Suprapubic skin (tissue), 3 donors: ENCODE results near the gene SUGCT.

ENCODE experiments used
- CTCF ChIP-seq, 2 donors: fragments of 200-600 bp in 1 of 2; fragments of 450-650 bp in 1 of 2; sonication (generic) in 1 of 2; IDR thresholded peaks; one replicate each; pipeline ENCODE4 v1.5.1; 2016 to 2019; ENCODE audit warnings: antibody characterized with exemption in 2 of 2, mild to moderate bottlenecking in 1 of 2, moderate library complexity in 1 of 2
- POLR2A ChIP-seq, 2 donors: fragments of 450-650 bp; IDR thresholded peaks; one replicate each; pipeline ENCODE4 v1.6.1; 2017; ENCODE audit warnings: antibody characterized with exemption in 2 of 2, mild to moderate bottlenecking in 2 of 2, moderate library complexity in 2 of 2

- TF ChIP-seq CTCF (IDR thresholded peaks at IDR 0.05) (no peak), POLR2A (IDR thresholded peaks at IDR 0.05) (no peak)
Measured at GRCh38 chr7:40780460-40780859, 645.7 kb downstream of the SUGCT start.
